H1 (cell line): ENCODE measurements around the gene TMEM139. TPM values are rescaled to one million over a fixed set of nuclear protein-coding genes. Genes with fewer than 3 reads are reported as not detected.

Experiments
- CTCF ChIA-PET: fragments of 300-600 bp; sonication (Branson Sonifier 250); formaldehyde crosslinking; loops from one replicate; lab custom pipeline; 2021; ENCODE audit not compliant: partially characterized antibody; lab: Charles Lee
- POLR2A ChIA-PET: fragments of 300-600 bp; sonication (Branson Sonifier 250); formaldehyde crosslinking; loops from one replicate; lab custom pipeline; 2021; ENCODE audit warnings: inconsistent platforms; ENCODE audit not compliant: partially characterized antibody; lab: Charles Lee
- DNase-seq, 2 experiments: peaks; one replicate each; pipeline versions ENCODE4 v3.0.0 to v3.0.0-alpha.2; 2010 to 2022; ENCODE audit warnings: low spot score in 2 of 2, low read depth in 1 of 2, mixed read lengths in 1 of 2
- FAIRE-seq: peaks from 2 replicates; lab custom pipeline; 2011; peaks lifted over from hg19 to GRCh38; lab: Jason Lieb, UNC
- H2AFZ ChIP-seq: 2 replicates; pipeline ENCODE4 v1.8.1; 2012; ENCODE audit warnings: low read length, inconsistent platforms
- H2AK5ac ChIP-seq: 2 replicates; pipeline ENCODE4 v1.6.1; 2013; ENCODE audit warnings: low read depth, low read length
- H2BK120ac ChIP-seq: replicated peaks from 2 replicates; pipeline ENCODE3; 2013; ENCODE audit warnings: low read depth, low read length, inconsistent platforms
- H2BK12ac ChIP-seq: 2 replicates; pipeline ENCODE4 v1.6.1; 2013; ENCODE audit warnings: low read depth, low read length
- H2BK15ac ChIP-seq: 2 replicates; pipeline ENCODE4 v1.6.1; 2013; ENCODE audit warnings: low read length
- H2BK20ac ChIP-seq: 2 replicates; pipeline ENCODE4 v1.6.1; 2013; ENCODE audit warnings: low read length
- H2BK5ac ChIP-seq: 2 replicates; pipeline ENCODE4 v1.6.1; 2013; ENCODE audit warnings: low read depth, low read length
- H3K14ac ChIP-seq: 2 replicates; pipeline ENCODE4 v1.6.1; 2013; ENCODE audit warnings: inconsistent platforms; ENCODE audit not compliant: insufficient read length
- H3K18ac ChIP-seq: 2 replicates; pipeline ENCODE4 v1.6.1; 2013; ENCODE audit warnings: low read length; ENCODE audit errors: extremely low read depth
- H3K23ac ChIP-seq: 2 replicates; pipeline ENCODE4 v1.6.1; 2013; ENCODE audit warnings: inconsistent platforms; ENCODE audit not compliant: insufficient read length
- H3K23me2 ChIP-seq: 2 replicates; pipeline ENCODE4 v1.6.1; 2013; ENCODE audit warnings: low read depth, low read length
- H3K27ac ChIP-seq: 2 replicates; pipeline ENCODE4 v1.6.1; 2011; ENCODE audit warnings: low read depth, low read length, inconsistent platforms
- H3K27me3 ChIP-seq, 4 experiments: replicated peaks in 1 of 4; 1 replicate in 1 of 4; 2 replicates in 3 of 4; pipeline versions ENCODE4 v1.6.1 to v1.8.1; 2011 to 2013; ENCODE audit warnings: low read length in 3 of 4, mild to moderate bottlenecking in 3 of 4, inconsistent platforms in 2 of 4, mixed read lengths in 2 of 4, moderate library complexity in 1 of 4; ENCODE audit not compliant: control insufficient read depth in 3 of 4, insufficient read depth in 3 of 4; ENCODE audit errors: extremely low read depth in 1 of 4
- H3K36me3 ChIP-seq, 4 experiments: 2 replicates each; pipeline versions ENCODE4 v1.6.1 to v1.8.1; 2011 to 2013; ENCODE audit warnings: mild to moderate bottlenecking in 4 of 4, low read length in 3 of 4, moderate library complexity in 2 of 4, control low read depth in 1 of 4, inconsistent platforms in 1 of 4; ENCODE audit not compliant: insufficient read depth in 4 of 4, control insufficient read depth in 2 of 4
- H3K4ac ChIP-seq: replicated peaks from 2 replicates; pipeline ENCODE3; 2013; ENCODE audit warnings: low read length, low read depth, mixed read lengths, inconsistent platforms; ENCODE audit not compliant: insufficient read length
- H3K4me1 ChIP-seq, 4 experiments: replicated peaks in 1 of 4; 1 replicate in 1 of 4; 2 replicates in 3 of 4; pipeline versions ENCODE4 v1.6.1 to v1.8.1; 2011 to 2013; ENCODE audit warnings: low read length in 3 of 4, inconsistent platforms in 2 of 4, mixed read lengths in 1 of 4; ENCODE audit not compliant: insufficient read depth in 4 of 4, control insufficient read depth in 3 of 4
- H3K4me2 ChIP-seq, 2 experiments: 2 replicates each; pipeline versions ENCODE4 v1.6.1 to v1.8.1; 2011 to 2013; ENCODE audit warnings: low read depth in 2 of 2, low read length in 2 of 2, control low read depth in 1 of 2, inconsistent platforms in 1 of 2, mild to moderate bottlenecking in 1 of 2; ENCODE audit not compliant: insufficient read depth in 1 of 2
- H3K4me3 ChIP-seq, 4 experiments: fragments of 200-600, 300-600 bp in 1 of 4; sonication (generic), shearing (Covaris generic), sonication (Bioruptor Twin) in 1 of 4; 2 replicates each; pipeline versions ENCODE4 v1.5.1 to v1.8.1; 2011 to 2016; ENCODE audit warnings: low read length in 4 of 4, low read depth in 3 of 4, control low read depth in 2 of 4, inconsistent platforms in 2 of 4, mild to moderate bottlenecking in 2 of 4, mixed read lengths in 1 of 4, moderate library complexity in 1 of 4; ENCODE audit not compliant: insufficient read depth in 2 of 4; ENCODE audit errors: extremely low read depth in 1 of 4
- H3K56ac ChIP-seq: replicated peaks from 2 replicates; pipeline ENCODE3; 2013; ENCODE audit warnings: low read depth, mild to moderate bottlenecking, mixed read lengths, low read length, inconsistent platforms; ENCODE audit not compliant: insufficient read length
- H3K79me1 ChIP-seq: 2 replicates; pipeline ENCODE4 v1.6.1; 2013; ENCODE audit warnings: low read depth, low read length, control low read depth
- H3K79me2 ChIP-seq, 2 experiments: 2 replicates each; pipeline versions ENCODE4 v1.6.1 to v1.8.1; 2012 to 2013; ENCODE audit warnings: low read length in 2 of 2, mild to moderate bottlenecking in 2 of 2, inconsistent platforms in 1 of 2; ENCODE audit not compliant: insufficient read depth in 2 of 2, control insufficient read depth in 1 of 2
- H3K9ac ChIP-seq, 4 experiments: replicated peaks in 1 of 4; 1 replicate in 1 of 4; 2 replicates in 3 of 4; pipeline versions ENCODE4 v1.6.1 to v1.8.1; 2011 to 2013; ENCODE audit warnings: low read depth in 3 of 4, low read length in 3 of 4, control low read depth in 2 of 4, mild to moderate bottlenecking in 2 of 4, moderate library complexity in 2 of 4, inconsistent platforms in 1 of 4; ENCODE audit errors: extremely low read depth in 1 of 4
- H3K9me3 ChIP-seq, 2 experiments: 2 replicates each; pipeline versions ENCODE4 v1.6.1 to v1.8.1; 2012 to 2013; ENCODE audit warnings: mild to moderate bottlenecking in 2 of 2, moderate library complexity in 2 of 2, control low read depth in 1 of 2, inconsistent platforms in 1 of 2, low read depth in 1 of 2, low read length in 1 of 2, mixed read lengths in 1 of 2; ENCODE audit not compliant: insufficient read depth in 2 of 2
- H4K20me1 ChIP-seq, 2 experiments: replicated peaks in 1 of 2; 2 replicates each; pipeline versions ENCODE3 to v1.8.1; 2011 to 2013; ENCODE audit warnings: inconsistent platforms in 2 of 2, low read length in 2 of 2, mild to moderate bottlenecking in 1 of 2; ENCODE audit not compliant: insufficient read depth in 2 of 2, control insufficient read depth in 1 of 2
- H4K5ac ChIP-seq: 2 replicates; pipeline ENCODE4 v1.6.1; 2013; ENCODE audit warnings: low read length, low read depth, mixed read lengths, inconsistent platforms; ENCODE audit not compliant: insufficient read length
- H4K8ac ChIP-seq: 2 replicates; pipeline ENCODE4 v1.8.0; 2013; ENCODE audit warnings: mild to moderate bottlenecking, moderate library complexity, low read length, inconsistent platforms; ENCODE audit not compliant: insufficient read depth; ENCODE audit errors: extremely low read depth
- H4K91ac ChIP-seq: replicated peaks from 2 replicates; pipeline ENCODE3; 2013; ENCODE audit warnings: low read length, mixed read lengths, inconsistent platforms; ENCODE audit not compliant: insufficient read length
- CREB1 ChIP-seq: IDR thresholded peaks from 2 replicates; pipeline ENCODE4 v1.6.1; 2012; ENCODE audit warnings: inconsistent platforms
- KDM1A ChIP-seq: fragments of 200-600, 300-600 bp; sonication (generic); IDR thresholded peaks from 2 replicates; pipeline ENCODE4 v1.7.1; 2016; ENCODE audit warnings: mild to moderate bottlenecking, low read length, borderline replicate concordance
- MAFK ChIP-seq: IDR thresholded peaks from 2 replicates; pipeline ENCODE4 v1.6.1; 2012; ENCODE audit warnings: low read depth, mild to moderate bottlenecking, improper control_type of control experiment, low read length
- PHF8 ChIP-seq: fragments of 200-600 bp; sonication (generic); conservative IDR thresholded peaks from 2 replicates; pipeline ENCODE4 v1.7.1; 2012; ENCODE audit warnings: low read depth, mild to moderate bottlenecking, inconsistent platforms, low read length, moderate library complexity
- RNF2 ChIP-seq: fragments of 200-900, 300-1000 bp; sonication (generic); IDR thresholded peaks from 2 replicates; pipeline ENCODE4 v1.7.1; 2016; ENCODE audit warnings: borderline replicate concordance, low read depth, mild to moderate bottlenecking, antibody characterized with exemption, low read length; ENCODE audit not compliant: poor library complexity, severe bottlenecking; ENCODE audit errors: missing control alignments
- SIN3A ChIP-seq, 2 experiments: IDR thresholded peaks in 1 of 2; conservative IDR thresholded peaks in 1 of 2; 2 replicates each; pipeline ENCODE4 v1.6.1; 2011 to 2012; ENCODE audit warnings: low read length in 2 of 2, improper control_type of control experiment in 1 of 2, low read depth in 1 of 2, mild to moderate bottlenecking in 1 of 2
- SIRT6 ChIP-seq: IDR thresholded peaks from one replicate; pipeline ENCODE4 v1.7.1; 2012; ENCODE audit warnings: low read length, inconsistent platforms
- SP4 ChIP-seq: IDR thresholded peaks from 2 replicates; pipeline ENCODE4 v1.6.1; 2012; ENCODE audit warnings: low read length, inconsistent platforms
- SRF ChIP-seq: IDR thresholded peaks from 2 replicates; pipeline ENCODE4 v1.6.1; 2011; ENCODE audit warnings: mild to moderate bottlenecking, low read depth, low read length, moderate library complexity
- SUZ12 ChIP-seq: fragments of 200-600 bp; sonication (generic); IDR thresholded peaks from 2 replicates; pipeline ENCODE4 v1.6.1; 2012; ENCODE audit warnings: mild to moderate bottlenecking, inconsistent platforms, low read length, moderate library complexity, mixed read lengths
- TAF1 ChIP-seq: IDR thresholded peaks from 2 replicates; pipeline ENCODE4 v1.6.1; 2011; ENCODE audit warnings: mild to moderate bottlenecking, low read depth, low read length
- WGBS, 2 experiments: shearing (Covaris generic) in 1 of 2; methylation state at CpG; one replicate each; pipeline versions ENCODE4 v1.1.6 to v1.1.7; 2013 to 2015; ENCODE audit warnings: low lambda C conversion rate in 2 of 2, mixed read lengths in 2 of 2, inconsistent platforms in 1 of 2, low coverage in 1 of 2, missing lambda C conversion rate in 1 of 2; ENCODE audit not compliant: insufficient replicate concordance in 2 of 2, insufficient coverage in 1 of 2, insufficient read length in 1 of 2; ENCODE audit errors: extremely low coverage in 1 of 2, missing lambda C conversion rate in 1 of 2; 5-methylcytosine and 5-hydroxymethylcytosine counted together
- polyA plus RNA-seq, 7 experiments: library from polyadenylated mRNA; depleted of rRNA in 3 of 7; stranded (reverse) in 5 of 7; unstranded in 2 of 7; fragments of >200 nt in 5 of 7; fragments of 200-250 nt in 2 of 7; gene quantifications; 1 replicate in 5 of 7; 2 replicates in 1 of 7; 4 replicates in 1 of 7; pipeline versions ENCODE4 v1.2.1 to v1.2.3, GENCODE V29; 2011 to 2013; ENCODE audit warnings: missing spikeins in 2 of 7, mixed read lengths in 2 of 7
- total RNA-seq: library from RNA; stranded (reverse); fragmentation: NEBNext Ultra II Directional; extraction: Animal tissue kit (Norgen Biotek cat#: 25700); gene quantifications from 2 replicates; pipeline ENCODE4 v1.2.1, GENCODE V29; 2021

The TMEM139 gene
- total and polyA plus RNA-seq, 2 of the 8 experiments (the other 6 are each of a cell fraction or from before 2014, with no cell fraction given): 3.2 to 6.7 TPM

DNA sequence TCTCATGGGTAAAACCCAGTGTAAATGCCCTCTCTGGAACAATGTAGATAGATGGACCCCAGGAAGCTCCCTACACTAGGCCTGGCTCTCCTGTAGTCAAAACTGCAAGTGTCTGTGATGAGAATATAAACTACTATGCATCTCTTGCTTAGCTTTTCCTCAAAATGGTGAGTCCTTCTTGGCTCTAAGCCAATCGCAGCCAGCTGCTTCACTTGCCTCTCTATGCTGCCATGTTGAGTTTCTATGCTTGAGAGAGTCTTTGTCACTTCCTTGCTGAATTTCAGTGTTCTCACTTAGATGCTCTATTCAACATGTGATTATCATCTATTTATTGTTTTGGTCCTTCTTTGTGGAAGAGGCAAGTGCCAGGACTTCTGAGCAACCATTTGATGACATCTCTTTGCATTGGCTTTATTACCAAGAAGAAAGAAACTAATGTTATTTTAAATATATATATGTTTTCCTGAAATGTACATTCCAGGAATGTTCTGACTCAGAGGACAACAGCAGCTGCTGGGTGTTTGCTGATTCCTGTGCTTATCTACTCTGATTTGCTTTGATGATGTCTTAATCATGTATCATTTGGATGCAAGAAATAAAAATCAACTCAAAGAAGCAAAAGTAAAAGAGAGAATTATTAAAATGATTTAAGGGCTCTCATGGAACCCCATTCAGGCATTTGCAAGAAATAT lies 46.3 kb upstream of the TMEM139 start:
- H3K79me1 ChIP-seq: no peaks in the 10 kb centered on the region
- H3K4me1 ChIP-seq: no peaks in the 10 kb centered on the region
- no peak overlapping the region for H2BK5ac ChIP-seq
- no peak overlapping the region for H4K91ac ChIP-seq
- peaks cover 2 to 3% of the 10 kb centered on the region in 2 experiments; a peak in 2 of 4 replicates for H3K9me3 ChIP-seq
- no peak overlapping the region for H3K23ac ChIP-seq
- no peaks in the 10 kb centered on the region for H3K79me2 ChIP-seq
- H3K23me2 ChIP-seq: no peaks in the 10 kb centered on the region
- H3K36me3 ChIP-seq: no peaks in the 10 kb centered on the region
- H2AK5ac ChIP-seq: no peak overlapping the region
- H3K27me3 ChIP-seq: no peaks in the 10 kb centered on the region; a peak in 1 of 7 replicates
- no peak for FAIRE-seq
- H3K14ac ChIP-seq: no peak overlapping the region
- no peak overlapping the region for H3K4ac ChIP-seq
- H2AFZ ChIP-seq: no peak overlapping the region
- H4K8ac ChIP-seq: no peak overlapping the region
- POLR2A ChIA-PET: no interaction called here
- no peak overlapping the region for H2BK15ac ChIP-seq
- H3K18ac ChIP-seq: no peak overlapping the region
- no peak overlapping the region for H3K4me3 ChIP-seq
- WGBS, 2 experiments: 91% methylated on average over 1 of the region's 1 CpG; no CpG with 5 or more reads in 1 of the 2 experiments
- H3K9ac ChIP-seq: peak overlapping the region in 1 of 4 experiments; percentile 8; a peak in 1 of 7 replicates
- no peak overlapping the region for H2BK12ac ChIP-seq
- CTCF ChIA-PET: interaction anchor here (0.8 to 6.5 kb wide), 9 partner anchors 9 to 186 kb away, joined by 3 to 91 read pairs (median 17); partner anchors contain the start of genes GSTK1 and OR6V1
- H3K4me2 ChIP-seq: no peak overlapping the region
- DNase-seq: no peak
- no peak overlapping the region for H3K27ac ChIP-seq
- no peaks in the 10 kb centered on the region for H4K20me1 ChIP-seq
- H2BK20ac ChIP-seq: no peak overlapping the region
- H2BK120ac ChIP-seq: no peak overlapping the region
- no peak overlapping the region for H3K56ac ChIP-seq
- no peak overlapping the region for H4K5ac ChIP-seq
- TF ChIP-seq TAF1 (no peak), RNF2 (no peak), KDM1A (no peak), CREB1 (no peak), PHF8 (no peak), MAFK (no peak), SUZ12 (no peak), SRF (no peak), SP4 (no peak), SIRT6 (no peak), SIN3A (conservative IDR thresholded peaks at IDR 0.05 in 1 of 2, IDR thresholded peaks at IDR 0.05 in 1 of 2; ENCODE audit: low read depth in 1 of 2, low read length in 2 of 2) (no peak)
